ENCODE results near the gene SEZ6L2.

The SEZ6L2 gene

DNA sequence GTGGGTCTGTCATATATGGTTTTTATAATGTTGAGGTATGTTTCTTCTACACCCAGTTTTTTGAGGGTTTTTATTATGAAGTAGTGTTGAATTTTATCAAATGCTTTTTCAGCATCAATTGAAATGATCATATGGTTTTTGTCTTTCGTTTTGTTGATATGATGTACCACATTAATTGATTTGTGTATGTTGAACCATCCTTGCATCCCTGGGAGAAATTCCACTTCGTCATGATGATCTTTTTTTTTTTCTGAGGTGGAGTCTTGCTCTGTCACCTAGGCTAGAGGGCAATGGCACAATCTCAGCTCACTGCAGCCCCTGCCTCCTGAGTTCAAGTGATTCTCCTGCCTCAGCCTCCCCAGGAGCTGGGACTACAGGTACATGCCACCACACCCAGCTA, 48.5 kb upstream of the SEZ6L2 start (continued):
- TF ChIP-seq, protein P1, sequence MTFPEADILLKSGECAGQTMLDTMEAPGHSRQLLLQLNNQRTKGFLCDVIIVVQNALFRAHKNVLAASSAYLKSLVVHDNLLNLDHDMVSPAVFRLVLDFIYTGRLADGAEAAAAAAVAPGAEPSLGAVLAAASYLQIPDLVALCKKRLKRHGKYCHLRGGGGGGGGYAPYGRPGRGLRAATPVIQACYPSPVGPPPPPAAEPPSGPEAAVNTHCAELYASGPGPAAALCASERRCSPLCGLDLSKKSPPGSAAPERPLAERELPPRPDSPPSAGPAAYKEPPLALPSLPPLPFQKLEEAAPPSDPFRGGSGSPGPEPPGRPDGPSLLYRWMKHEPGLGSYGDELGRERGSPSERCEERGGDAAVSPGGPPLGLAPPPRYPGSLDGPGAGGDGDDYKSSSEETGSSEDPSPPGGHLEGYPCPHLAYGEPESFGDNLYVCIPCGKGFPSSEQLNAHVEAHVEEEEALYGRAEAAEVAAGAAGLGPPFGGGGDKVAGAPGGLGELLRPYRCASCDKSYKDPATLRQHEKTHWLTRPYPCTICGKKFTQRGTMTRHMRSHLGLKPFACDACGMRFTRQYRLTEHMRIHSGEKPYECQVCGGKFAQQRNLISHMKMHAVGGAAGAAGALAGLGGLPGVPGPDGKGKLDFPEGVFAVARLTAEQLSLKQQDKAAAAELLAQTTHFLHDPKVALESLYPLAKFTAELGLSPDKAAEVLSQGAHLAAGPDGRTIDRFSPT (tag by site-specific recombination; IDR thresholded peaks at IDR 0.05), result no peak
- no peak for TF ChIP-seq ZNF354C (tag by site-specific recombination; IDR thresholded peaks at IDR 0.05; ENCODE audit: borderline replicate concordance, low read depth)
- TF ChIP-seq ZNF157 (tag by site-specific recombination; IDR thresholded peaks at IDR 0.05), result no peak
- TF ChIP-seq, protein P2, sequence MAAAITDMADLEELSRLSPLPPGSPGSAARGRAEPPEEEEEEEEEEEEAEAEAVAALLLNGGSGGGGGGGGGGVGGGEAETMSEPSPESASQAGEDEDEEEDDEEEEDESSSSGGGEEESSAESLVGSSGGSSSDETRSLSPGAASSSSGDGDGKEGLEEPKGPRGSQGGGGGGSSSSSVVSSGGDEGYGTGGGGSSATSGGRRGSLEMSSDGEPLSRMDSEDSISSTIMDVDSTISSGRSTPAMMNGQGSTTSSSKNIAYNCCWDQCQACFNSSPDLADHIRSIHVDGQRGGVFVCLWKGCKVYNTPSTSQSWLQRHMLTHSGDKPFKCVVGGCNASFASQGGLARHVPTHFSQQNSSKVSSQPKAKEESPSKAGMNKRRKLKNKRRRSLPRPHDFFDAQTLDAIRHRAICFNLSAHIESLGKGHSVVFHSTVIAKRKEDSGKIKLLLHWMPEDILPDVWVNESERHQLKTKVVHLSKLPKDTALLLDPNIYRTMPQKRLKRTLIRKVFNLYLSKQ (tag by site-specific recombination; IDR thresholded peaks at IDR 0.05; ENCODE audit: borderline replicate concordance), result no peak
- TF ChIP-seq ZNF600 (tag by site-specific recombination; IDR thresholded peaks at IDR 0.05), result no peak
- TF ChIP-seq, protein P3, sequence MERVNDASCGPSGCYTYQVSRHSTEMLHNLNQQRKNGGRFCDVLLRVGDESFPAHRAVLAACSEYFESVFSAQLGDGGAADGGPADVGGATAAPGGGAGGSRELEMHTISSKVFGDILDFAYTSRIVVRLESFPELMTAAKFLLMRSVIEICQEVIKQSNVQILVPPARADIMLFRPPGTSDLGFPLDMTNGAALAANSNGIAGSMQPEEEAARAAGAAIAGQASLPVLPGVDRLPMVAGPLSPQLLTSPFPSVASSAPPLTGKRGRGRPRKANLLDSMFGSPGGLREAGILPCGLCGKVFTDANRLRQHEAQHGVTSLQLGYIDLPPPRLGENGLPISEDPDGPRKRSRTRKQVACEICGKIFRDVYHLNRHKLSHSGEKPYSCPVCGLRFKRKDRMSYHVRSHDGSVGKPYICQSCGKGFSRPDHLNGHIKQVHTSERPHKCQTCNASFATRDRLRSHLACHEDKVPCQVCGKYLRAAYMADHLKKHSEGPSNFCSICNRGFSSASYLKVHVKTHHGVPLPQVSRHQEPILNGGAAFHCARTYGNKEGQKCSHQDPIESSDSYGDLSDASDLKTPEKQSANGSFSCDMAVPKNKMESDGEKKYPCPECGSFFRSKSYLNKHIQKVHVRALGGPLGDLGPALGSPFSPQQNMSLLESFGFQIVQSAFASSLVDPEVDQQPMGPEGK (tag by site-specific recombination; IDR thresholded peaks at IDR 0.05), result no peak
- TF ChIP-seq ZNF341 (tag by site-specific recombination; IDR thresholded peaks at IDR 0.05; ENCODE audit: low read depth), result no peak

DNA sequence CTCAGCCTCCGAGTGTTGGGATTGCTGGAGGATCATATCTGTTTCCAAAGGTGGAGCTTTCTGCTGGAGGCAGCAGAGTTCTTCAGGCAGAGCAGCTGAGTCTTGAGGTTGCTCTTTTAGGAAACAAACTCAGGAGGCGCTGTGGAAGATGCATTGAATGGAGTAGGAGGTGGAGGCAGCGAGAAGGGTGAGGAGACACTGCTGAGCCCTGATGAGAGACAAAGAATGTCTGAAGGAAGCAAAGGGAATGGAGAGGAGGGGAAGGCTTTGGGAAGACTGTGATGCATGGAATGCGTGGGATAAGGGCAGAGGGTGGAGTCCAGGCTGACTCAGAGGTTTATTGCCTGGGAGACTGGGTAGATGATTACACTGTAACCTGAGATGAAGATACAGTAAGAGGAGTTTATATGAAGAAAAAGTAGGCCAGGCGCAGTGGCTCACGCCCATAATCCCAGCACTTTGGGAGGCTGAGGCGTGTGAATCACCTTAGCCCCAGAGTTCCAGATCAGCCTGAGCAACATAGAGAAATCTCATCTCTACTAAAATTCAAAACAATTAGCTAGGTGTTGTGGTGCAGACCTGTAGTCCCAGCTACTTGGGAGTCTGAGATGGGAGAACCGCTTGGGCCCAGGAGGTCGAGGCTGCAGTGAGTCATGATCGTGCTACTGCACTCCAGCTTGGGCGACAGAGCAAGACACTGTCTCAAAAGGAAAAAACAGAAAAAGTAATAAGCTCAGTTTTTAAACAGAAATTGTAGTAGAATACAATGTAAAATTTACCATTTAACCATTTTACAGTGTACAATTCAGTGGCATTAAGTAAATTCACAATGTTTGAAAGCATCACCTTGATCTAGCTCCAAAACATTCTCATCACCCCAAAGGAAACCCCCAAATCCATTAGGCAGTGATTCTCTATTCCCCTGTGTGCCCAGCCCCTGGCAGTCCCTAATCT, 44.8 kb upstream of the SEZ6L2 start:
- Histone ChIP-seq H3K9me3 (ENCODE audit: control insufficient read depth, insufficient read depth, low read depth, low read length) (no peaks in the 10 kb centered on the region), H3K36me3 (ENCODE audit: control insufficient read depth in 2 of 2, insufficient read depth in 1 of 2, low read length in 2 of 2) (no peaks in the 10 kb centered on the region), H3K4me3 (ENCODE audit: low read depth, low read length) (peak overlapping the region; percentile 24), H3K4me1 (ENCODE audit: control insufficient read depth, insufficient read depth, low read length) (peaks cover 7% of the 10 kb centered on the region; the same call in 1 of the 2 replicates), H3K27ac (ENCODE audit: extremely low read depth, low read depth, low read length) (peak overlapping the region; percentile 60)
- ChIA-PET POLR2A (interaction anchor here (0.7 to 3.2 kb wide), 10 partner anchors 17 to 136 kb away, joined by 3 to 24 read pairs (median 4); partner anchors contain the start of genes HIRIP3, KCTD13, TAOK2 and TMEM219), CTCF (interaction anchor here (0.6 to 2.5 kb wide), 15 partner anchors 10 to 96 kb away, joined by 3 to 16 read pairs (median 4); partner anchors contain the start of genes KCTD13 and TMEM219)
- TF ChIP-seq SALL2 (tag by site-specific recombination; IDR thresholded peaks at IDR 0.05; ENCODE audit: borderline replicate concordance) (no peak), ZNF292 (tag by site-specific recombination; IDR thresholded peaks at IDR 0.05; ENCODE audit: borderline replicate concordance, low read depth) (no peak), YY1 (tag by site-specific recombination; IDR thresholded peaks at IDR 0.05) (no peak), ZFP69B (tag by site-specific recombination; IDR thresholded peaks at IDR 0.05) (peak; percentile 91; the same call in 1 of the 2 replicates), ZNF701 (tag by site-specific recombination; IDR thresholded peaks at IDR 0.05) (no peak), ZNF792 (tag by site-specific recombination; IDR thresholded peaks at IDR 0.05) (0 out of 2 replicates have a peak, but pooled peaks have one; percentile 42), ZSCAN16 (tag by site-specific recombination; IDR thresholded peaks at IDR 0.05) (no peak), ZBTB8A (tag by site-specific recombination; IDR thresholded peaks at IDR 0.05) (peak; percentile 95), GLIS1 (tag by site-specific recombination; IDR thresholded peaks at IDR 0.05) (peak; percentile 85), ZNF530 (tag by site-specific recombination; IDR thresholded peaks at IDR 0.05; ENCODE audit: low read depth) (no peak), ZNF132 (tag by site-specific recombination; IDR thresholded peaks at IDR 0.05; ENCODE audit: borderline replicate concordance) (no peak)
- TF ChIP-seq, protein P4, sequence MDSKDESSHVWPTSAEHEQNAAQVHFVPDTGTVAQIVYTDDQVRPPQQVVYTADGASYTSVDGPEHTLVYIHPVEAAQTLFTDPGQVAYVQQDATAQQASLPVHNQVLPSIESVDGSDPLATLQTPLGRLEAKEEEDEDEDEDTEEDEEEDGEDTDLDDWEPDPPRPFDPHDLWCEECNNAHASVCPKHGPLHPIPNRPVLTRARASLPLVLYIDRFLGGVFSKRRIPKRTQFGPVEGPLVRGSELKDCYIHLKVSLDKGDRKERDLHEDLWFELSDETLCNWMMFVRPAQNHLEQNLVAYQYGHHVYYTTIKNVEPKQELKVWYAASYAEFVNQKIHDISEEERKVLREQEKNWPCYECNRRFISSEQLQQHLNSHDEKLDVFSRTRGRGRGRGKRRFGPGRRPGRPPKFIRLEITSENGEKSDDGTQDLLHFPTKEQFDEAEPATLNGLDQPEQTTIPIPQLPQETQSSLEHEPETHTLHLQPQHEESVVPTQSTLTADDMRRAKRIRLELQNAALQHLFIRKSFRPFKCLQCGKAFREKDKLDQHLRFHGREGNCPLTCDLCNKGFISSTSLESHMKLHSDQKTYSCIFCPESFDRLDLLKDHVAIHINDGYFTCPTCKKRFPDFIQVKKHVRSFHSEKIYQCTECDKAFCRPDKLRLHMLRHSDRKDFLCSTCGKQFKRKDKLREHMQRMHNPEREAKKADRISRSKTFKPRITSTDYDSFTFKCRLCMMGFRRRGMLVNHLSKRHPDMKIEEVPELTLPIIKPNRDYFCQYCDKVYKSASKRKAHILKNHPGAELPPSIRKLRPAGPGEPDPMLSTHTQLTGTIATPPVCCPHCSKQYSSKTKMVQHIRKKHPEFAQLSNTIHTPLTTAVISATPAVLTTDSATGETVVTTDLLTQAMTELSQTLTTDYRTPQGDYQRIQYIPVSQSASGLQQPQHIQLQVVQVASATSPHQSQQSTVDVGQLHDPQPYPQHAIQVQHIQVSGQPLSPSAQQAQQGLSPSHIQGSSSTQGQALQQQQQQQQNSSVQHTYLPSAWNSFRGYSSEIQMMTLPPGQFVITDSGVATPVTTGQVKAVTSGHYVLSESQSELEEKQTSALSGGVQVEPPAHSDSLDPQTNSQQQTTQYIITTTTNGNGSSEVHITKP (tag by site-specific recombination; IDR thresholded peaks at IDR 0.05), result peak; percentile 71
- TF ChIP-seq, protein P5, sequence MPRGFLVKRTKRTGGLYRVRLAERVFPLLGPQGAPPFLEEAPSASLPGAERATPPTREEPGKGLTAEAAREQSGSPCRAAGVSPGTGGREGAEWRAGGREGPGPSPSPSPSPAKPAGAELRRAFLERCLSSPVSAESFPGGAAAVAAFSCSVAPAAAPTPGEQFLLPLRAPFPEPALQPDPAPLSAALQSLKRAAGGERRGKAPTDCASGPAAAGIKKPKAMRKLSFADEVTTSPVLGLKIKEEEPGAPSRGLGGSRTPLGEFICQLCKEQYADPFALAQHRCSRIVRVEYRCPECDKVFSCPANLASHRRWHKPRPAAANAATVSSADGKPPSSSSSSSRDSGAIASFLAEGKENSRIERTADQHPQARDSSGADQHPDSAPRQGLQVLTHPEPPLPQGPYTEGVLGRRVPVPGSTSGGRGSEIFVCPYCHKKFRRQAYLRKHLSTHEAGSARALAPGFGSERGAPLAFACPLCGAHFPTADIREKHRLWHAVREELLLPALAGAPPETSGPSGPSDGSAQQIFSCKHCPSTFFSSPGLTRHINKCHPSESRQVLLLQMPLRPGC (tag by site-specific recombination; IDR thresholded peaks at IDR 0.05), result peak; percentile 97
